ENCODE measurements around the gene MT1B. TPM values are rescaled to one million over a fixed set of nuclear protein-coding genes. Genes with fewer than 3 reads are reported as not detected.

Gene MT1B
- total RNA-seq, 1 donor from 2014 or later, result not detected

DNA sequence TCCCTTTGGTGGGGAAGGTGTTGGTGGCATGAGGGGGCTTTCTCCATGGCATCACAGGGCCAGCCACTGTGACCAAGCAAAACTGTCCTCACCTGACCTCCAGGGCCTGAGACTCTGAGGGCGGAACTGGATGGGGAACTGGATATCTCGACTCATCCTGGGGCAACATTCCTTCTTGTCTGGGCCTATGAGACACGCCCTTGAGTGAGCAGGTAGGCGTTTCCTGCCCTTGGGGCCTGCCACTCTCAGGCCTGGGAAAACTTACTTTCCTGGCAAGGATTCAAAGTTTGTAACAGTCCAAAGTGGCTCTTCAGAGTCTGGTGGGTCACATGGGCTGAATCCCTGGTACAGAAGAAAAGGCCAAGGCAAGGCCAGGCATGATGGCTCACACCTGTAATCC is 40.2 kb downstream of the MT1B start:
- ATAC-seq, result peak; percentile 91 to 95
- H3K27me3 ChIP-seq (ENCODE audit: low read depth), result no peaks in the 10 kb centered on the region
- H3K4me1 ChIP-seq, result no peaks in the 10 kb centered on the region
- no peaks in the 10 kb centered on the region for H3K36me3 ChIP-seq
- DNase-seq, result peak; percentile 73
- no peaks in the 10 kb centered on the region for H3K9me3 ChIP-seq
- intact Hi-C loops (cut with DNase I), result no loop called here
- H3K4me3 ChIP-seq, result no peak overlapping the region
- TF ChIP-seq CTCF (IDR thresholded peaks at IDR 0.05), result no peak
- no peak overlapping the region for H3K27ac ChIP-seq

GRCh38 chr16:56695246-56695645 is 43.6 kb downstream of the MT1B start:
- intact Hi-C loops (cut with DNase I), result no loop called here
- no peak overlapping the region for H3K4me3 ChIP-seq
- no peak for DNase-seq

DNA sequence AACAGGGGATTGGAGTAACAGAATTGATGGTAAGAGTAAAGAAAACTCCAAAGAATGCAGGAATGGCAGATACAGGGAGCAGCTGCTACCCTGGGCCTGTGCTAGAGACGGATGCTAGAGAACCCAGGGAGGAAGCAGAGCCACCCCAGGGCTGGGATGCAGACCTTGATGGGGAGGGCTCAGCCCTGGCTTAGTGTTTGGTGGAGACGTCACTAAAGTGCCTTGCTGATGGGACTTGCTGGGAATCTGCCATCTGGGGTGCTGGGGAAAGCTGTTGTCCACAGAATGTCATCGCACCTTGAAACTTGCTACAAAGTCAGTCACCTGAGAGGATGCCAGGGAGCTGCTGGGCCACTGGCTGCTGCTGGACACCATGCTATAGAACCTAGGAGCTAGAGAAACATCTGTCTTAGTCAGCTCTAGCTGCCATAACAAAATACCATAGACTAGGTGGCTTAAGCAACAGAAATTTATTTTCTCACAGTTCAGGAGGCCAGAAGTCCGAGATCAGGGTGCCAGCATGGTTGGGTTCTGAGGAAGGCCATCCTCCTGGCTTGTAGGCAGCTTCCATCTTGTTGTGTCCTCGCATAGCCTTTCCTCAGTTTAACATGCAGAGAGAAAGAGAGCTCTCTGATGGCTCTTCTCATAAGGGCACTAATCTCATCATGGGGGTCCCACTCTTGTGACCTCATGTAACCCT is 45.9 kb downstream of the MT1B start:
- H3K4me1 ChIP-seq, result peaks cover 10% of the 10 kb centered on the region
- H3K4me3 ChIP-seq, result no peak overlapping the region
- TF ChIP-seq CTCF (IDR thresholded peaks at IDR 0.05), result no peak
- H3K9me3 ChIP-seq, result no peaks in the 10 kb centered on the region
- no peak overlapping the region for H3K27ac ChIP-seq
- intact Hi-C loops (cut with DNase I), result no loop called here
- DNase-seq (no peak), ATAC-seq (no peak)
- H3K27me3 ChIP-seq (ENCODE audit: low read depth), result no peaks in the 10 kb centered on the region
- no peaks in the 10 kb centered on the region for H3K36me3 ChIP-seq

More at GRCh38 chr16:56695246-56695645, 43.6 kb downstream of the MT1B start:
- TF ChIP-seq CTCF (IDR thresholded peaks at IDR 0.05), result no peak
- no peaks in the 10 kb centered on the region for H3K9me3 ChIP-seq
- H3K36me3 ChIP-seq, result no peaks in the 10 kb centered on the region
- H3K4me1 ChIP-seq, result no peaks in the 10 kb centered on the region
- no peak overlapping the region for H3K27ac ChIP-seq
- ATAC-seq, result no peak
- H3K27me3 ChIP-seq (ENCODE audit: low read depth), result no peaks in the 10 kb centered on the region

- DNase-seq (no peak), ATAC-seq (no peak)
- no peak overlapping the region for H3K4me3 ChIP-seq
- no peak overlapping the region for H3K27ac ChIP-seq
- H3K27me3 ChIP-seq (ENCODE audit: low read depth), result no peaks in the 10 kb centered on the region
- intact Hi-C loops (cut with DNase I), result loop anchor here (10.0 kb wide), 1 partner anchor 185 kb away; no protein-coding TSS in a partner anchor
- no peaks in the 10 kb centered on the region for H3K36me3 ChIP-seq
- H3K4me1 ChIP-seq, result peaks cover 10% of the 10 kb centered on the region
- no peak for TF ChIP-seq CTCF (IDR thresholded peaks at IDR 0.05)
- H3K9me3 ChIP-seq, result no peaks in the 10 kb centered on the region
These were observed 48.5 kb downstream of the MT1B start for GRCh38 chr16:56700195-56700594.

DNA sequence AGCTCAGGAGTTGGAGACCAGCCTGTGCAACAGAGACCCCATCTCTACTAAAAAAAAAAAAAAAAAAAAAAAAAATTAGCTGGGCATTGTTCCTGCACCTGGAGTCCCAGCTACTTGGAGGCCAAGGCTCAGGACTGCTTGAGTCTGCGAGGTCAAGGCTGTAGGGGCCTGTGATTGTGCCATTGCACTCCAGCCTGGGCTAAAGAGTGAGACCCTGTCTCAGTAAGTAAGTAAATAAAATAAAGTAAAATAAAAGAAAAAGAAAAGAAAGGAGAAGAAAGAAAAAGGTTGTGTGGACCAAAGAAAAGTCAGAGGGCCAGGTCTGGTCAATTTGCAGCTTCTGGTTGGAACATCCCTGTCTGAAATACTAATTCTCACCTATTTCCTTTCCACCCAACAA is 48.9 kb downstream of the MT1B start:
- Histone ChIP-seq H3K27ac (no peak overlapping the region), H3K36me3 (no peaks in the 10 kb centered on the region), H3K27me3 (ENCODE audit: low read depth) (no peaks in the 10 kb centered on the region), H3K9me3 (no peaks in the 10 kb centered on the region), H3K4me1 (peaks cover 10% of the 10 kb centered on the region), H3K4me3 (no peak overlapping the region)
- ATAC-seq, result no peak
- no peak for DNase-seq
- TF ChIP-seq CTCF (IDR thresholded peaks at IDR 0.05), result no peak
- intact Hi-C loops (cut with DNase I), result loop anchor here (10.0 kb wide), 1 partner anchor 186 kb away; no protein-coding TSS in a partner anchor

Measured in lower lobe of right lung (tissue), 2 donors.